ENCODE measurements around the gene SDK1.
"Not testable (repeated sequence)": the region's sequence is repeated elsewhere in the genome, so short reads cannot be mapped to it uniquely, and the experiment has no call there.

The SDK1 gene

DNA sequence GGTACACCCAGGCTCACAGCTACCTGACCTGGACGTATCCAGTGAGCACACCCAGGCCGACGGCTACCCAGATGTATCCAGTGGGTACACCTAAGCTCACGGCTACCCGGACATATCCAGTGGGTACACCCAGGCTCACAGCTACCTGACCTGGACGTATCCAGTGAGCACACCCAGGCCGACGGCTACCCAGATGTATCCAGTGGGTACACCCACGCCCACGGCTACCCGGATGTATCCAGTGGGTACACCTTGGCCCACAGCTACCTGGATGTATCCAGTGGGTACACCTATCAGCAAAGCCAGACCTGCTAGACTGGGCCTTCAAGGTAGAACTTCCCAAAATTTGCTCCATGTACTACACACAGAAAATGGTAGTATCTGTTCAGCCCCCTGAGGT is 662.7 kb downstream of the SDK1 start:
- DNase-seq, result not testable (repeated sequence)

DNA sequence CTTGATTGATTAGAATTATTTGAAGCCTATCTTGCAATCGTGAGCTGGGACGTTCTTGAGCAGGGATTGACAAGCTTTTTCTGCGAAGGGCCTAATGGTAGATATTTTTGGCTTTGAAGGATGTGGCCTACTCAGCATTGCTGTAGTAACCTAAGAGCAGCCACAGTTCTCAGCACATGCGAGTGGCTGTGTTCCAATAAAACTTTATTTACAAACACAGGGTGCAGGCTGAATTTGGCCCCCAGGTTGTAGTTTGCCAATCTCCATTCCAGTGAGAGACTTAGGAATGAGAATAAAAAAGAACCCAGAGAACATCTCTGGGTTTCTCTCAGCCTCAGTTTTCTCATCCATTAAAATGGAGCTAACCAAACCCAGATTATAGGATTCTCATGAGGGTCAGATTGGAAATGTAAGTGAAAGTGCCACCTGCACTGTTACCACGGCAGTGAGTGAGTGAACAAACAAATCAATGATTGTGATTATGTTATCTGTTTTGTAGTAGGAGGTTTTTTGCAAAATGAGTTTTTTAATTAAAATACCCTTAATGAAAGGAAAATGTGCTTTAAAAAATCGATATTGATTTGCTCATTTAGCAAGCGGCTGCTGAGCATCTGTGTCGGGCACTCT is 664.0 kb downstream of the SDK1 start:
- DNase-seq, result no peak

DNA sequence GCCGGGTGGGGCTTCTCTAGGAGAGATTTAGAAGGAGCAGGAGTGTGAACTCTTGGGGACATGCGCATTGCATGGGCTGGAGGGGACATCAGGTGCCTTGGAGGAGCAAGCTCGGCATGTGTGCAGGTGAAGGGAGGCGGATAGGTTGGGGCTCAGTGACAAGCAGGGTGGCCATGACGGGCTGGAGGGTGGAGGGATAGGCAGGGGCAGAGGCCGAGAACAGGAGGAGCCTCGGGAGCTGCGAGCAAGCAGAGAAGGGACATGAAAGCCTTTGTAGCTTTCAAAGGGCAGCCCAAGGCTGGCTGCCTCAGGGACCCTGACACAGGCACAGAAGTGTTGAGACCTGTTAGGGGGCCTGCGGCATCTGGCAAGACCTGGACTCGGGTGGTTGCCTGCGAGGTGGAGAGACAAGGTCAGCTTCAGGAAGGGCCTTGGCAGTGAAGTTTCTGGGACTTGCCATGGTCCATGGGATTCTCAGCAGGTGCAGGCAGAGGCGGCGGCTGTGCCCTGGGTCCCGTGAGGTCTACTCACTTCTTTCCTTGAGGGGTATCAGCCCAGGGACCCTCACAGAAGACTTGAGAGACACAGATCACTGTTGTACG is 664.8 kb downstream of the SDK1 start:
- no peak for DNase-seq

DNA sequence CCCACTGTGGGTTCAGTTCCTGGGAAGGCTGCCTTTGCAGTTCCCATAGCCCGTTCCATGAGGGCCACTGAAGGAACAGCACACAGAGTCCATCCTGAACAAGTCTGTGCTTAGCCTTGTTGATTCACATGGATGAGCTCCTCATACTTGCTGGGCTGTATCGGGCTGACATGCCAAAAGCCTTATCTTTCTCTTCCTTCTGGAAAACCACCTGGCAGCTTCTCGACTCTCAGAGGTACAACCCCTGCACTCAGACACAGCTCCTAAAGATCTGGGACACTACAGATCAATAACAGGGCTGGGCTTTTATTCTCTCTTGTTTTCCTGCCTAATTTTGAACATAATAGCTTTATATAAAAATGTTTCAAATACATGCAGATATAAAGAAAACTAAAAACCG is 667.2 kb downstream of the SDK1 start:
- no peak for DNase-seq

DNA sequence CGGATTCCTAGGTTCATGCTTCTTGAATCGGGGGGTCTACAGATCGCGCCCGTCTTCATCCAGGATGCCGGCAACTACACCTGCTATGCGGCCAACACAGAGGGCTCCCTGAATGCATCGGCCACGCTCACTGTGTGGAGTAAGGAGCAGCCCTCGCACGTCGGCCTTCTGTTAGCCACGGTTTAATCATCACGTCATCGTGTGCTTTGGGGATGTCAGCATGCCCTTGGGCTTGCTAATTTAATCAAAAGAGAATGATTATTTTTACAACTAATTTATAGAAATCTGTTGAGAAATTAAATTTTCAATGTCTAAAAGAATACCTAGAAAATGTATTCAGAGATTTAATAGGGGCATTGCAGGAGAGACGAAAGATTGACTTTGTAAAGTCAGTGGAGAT is 668.2 kb downstream of the SDK1 start:
- no peak for DNase-seq

DNA sequence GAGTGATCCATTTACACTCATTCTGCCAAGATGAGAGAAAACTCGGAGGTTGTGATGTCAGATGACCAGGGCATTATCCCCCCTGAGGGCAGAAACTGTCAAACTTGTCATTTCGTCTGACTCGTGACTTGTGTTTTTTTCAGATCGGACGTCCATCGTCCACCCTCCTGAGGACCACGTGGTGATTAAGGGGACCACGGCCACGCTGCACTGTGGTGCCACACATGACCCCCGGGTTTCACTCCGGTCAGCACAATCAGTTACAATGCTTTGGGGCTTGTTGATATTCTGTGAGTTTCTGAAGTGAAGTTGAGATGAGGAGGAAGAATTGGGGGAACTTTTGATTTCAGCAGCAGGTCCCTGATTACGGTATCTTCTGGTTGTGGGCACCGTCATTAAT is 670.3 kb downstream of the SDK1 start:
- DNase-seq, result no peak

DNA sequence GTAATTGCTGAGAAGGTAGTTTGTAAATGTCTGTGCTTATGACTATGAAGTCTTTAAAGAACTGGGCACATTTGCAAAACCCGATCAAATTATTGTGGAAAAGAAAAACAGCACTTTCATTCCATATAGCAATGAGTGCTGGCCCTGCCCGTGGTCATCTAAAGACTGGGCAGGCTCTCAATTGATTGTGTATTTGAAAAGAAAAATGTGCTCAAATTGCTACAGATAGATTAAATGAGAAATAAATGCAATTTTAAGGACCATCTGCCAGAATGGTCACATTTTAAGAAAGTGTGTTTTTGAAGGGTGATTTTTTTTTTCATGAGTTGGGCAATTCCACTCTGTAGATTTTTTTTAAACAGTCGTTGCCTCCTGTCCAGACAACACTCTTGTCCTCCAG is 672.2 kb downstream of the SDK1 start:
- no peak for DNase-seq

DNA sequence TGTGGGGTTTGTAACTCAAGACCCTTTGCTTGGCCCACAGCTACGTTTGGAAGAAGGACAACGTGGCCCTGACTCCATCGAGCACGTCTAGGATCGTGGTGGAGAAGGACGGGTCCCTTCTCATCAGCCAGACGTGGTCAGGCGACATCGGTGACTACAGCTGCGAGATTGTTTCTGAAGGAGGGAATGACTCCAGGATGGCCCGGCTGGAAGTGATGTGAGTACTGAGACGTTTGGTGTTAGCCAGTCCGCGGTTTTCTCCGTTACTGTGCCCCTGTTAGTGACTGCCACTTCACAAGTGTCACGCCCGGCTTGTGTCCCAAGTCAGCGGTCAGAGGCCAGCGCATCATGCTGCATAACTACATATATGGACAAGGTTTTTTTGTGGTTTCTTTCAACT is 673.3 kb downstream of the SDK1 start:
- no peak for DNase-seq

DNA sequence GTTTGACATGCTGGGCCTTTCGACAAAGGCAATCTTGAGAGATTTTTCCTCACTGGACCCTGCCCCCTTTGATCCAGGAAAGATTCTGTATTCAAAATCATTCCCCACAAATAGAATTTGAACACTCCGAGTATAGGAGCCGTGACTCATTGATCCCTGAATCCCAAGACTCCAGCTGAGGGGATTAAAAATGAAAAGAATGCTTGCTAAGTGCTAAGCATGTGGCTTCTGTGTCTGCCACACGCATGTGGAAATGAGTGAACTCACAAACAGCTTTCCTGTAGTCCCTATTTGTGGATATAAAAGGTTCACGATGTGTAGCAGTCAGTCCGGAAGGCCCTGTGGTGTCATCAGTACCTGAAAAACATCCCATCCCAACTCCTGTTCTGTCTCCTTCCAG is 674.3 kb downstream of the SDK1 start:
- no peak for DNase-seq

DNA sequence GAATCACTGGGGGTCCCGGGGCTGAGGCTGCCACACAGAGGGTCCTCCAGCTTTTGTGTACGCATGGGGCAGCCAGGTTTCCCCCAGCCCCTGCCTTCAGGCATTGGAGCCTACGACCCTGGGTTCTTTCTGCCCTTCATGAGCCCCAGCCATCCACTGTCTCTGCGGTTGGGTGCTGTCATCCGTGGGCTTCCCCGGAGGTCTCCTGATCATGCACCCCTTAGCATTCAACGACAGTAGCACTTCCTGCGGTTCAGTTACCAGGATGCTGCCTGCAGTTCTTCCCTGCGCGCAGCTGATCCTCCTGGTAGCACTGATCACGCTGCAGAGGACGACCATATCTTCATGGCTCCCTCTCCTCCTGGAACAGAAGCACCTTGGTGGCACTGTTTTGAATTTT is 676.3 kb downstream of the SDK1 start:
- DNase-seq, result no peak

DNA sequence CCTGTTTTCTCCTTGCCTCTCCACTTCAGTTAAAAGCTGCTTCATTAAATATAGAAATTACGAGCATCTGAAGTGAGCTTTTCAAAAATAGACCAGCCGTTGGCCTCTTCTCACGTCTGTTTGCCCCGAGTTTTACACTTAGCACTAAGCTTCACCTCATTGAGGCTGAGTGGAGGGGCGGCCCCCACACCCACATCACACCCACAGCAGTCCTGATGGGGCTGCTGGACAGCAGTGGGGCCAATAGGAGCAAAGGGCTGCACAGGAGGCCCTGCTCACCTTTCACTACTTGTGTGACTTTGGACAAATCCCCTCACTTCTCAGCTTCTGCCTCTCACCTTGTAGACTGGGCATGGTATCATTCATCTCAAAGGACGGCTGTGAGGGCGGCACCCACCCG is 677.8 kb downstream of the SDK1 start:
- DNase-seq, result no peak

DNA sequence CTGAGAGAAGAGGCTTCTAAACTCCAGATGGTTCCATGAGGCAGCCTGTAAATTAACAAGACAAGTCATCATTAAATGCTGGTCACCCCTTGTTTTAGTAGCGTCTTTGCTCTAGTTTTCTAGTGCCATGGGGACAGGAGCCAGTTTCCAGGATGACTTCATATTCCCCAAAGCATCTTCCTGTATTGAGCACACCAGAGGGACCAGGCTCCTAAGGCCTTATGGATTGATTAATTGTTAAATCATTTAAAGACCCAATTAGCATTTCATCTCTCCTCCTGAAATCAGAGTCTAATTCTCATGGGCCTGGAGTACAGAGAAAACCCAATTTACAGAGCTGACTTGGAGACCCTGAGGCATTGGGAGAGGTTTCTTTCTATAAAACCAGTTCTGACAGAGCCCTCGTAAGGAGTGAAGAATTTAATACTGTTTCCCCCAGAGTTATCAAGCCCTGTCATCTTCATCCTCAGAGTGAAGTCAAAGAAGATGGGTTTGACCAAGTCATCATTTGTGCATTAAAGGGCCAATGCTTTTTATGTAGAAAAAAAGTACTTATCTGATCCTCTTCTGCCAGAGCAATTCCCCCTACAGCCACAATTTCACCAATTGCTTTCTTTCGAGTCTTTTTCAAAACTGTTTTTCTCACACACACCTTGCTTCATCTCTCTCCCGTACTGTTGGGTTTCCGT is 678.7 kb downstream of the SDK1 start:
- DNase-seq, result no peak

DNA sequence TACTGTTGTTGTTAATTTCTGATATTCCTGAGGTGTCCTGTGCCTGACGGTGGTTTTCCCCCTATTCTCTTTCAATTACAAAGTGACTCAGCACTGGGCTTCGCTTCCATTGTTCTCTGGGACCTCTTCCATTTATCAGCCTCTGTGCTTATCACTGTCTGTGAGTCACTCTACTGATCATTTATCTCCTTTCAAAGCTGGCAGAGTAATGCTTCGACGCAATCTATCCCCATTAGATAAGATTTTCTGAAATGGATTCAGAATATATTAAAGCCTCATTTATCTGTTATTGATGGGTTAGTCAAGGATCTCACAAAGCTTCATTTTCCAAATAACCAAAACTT is 679.2 kb downstream of the SDK1 start:
- no peak for DNase-seq

DNA sequence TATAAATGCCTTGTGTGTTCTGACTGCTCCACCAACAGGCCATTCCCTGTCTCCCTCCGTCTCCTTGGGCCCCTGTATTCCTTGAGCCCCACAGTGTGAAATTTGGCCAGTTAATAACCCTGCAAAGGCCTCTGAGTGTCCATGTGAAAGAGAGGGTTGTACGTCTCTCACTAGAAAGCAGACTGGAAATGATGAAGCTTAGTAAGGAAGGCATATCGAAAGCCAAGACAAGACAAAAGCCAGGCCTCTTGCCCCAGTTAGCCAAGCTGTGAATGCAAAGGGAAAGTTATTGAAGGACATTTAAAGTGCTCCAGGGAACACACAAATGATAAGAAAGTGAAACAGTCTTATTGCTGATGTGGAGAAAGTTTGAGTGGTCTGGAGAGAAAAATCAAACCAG is 680.2 kb downstream of the SDK1 start:
- DNase-seq, result no peak

DNA sequence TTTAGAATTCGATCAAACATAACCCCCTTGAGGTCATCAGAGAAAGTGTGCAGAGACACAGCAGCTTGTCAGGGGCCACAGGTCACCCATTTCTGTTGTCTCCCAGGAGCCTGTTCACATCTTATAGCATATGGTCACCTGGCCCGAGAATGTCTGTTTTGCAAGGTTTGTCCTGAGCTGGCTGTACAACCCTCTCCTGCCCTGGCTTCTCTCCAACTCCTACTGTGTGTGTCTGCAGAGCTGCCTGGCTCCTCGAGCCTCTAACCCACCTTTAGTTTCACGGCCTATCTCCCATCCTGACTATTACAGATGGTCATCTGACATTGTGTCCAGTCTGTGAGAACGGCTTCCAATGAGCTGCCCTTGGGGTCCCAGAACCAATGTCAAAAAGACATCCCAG is 683.4 kb downstream of the SDK1 start:
- no peak for DNase-seq

DNA sequence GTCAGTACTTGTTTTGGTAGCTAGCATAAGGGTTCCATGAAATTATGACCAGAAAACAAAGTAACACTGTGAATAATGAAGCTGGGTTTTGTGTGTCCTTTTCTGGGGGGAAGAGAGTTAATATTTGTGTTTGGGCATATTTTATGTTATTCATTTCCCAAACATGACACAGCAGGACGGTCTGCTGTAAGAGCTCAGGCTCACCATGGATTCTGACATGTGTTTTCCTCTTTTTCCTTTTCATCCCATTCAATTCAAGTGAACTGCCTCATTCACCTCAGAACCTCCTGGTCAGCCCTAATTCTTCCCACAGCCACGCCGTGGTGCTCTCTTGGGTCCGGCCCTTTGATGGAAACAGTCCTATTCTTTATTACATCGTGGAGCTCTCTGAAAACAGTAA is 685.9 kb downstream of the SDK1 start:
- DNase-seq, result no peak

DNA sequence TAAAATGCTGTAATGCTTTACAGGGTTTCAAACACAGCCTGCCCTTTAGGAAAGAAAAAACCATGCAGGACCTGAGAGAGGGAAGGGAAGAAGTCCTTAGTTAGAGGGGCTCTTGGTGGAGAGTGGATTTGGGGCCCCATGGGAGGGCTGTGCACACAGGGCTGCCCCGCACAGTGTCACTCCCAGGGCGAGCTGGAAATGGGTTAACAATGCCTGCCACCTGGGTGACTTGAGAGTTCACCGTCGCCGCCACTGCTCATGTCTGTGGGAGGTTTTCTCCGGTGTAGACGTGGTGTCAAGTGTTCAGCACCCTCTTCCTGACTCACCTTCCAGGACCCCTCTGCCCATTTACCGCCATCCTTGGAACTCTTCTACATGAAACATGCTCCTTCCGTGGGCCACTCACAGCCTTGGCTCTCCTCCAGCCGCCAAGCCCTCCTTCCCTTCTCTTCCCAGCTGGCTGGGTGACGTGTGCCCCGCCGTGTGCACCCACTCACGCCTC is 686.4 kb downstream of the SDK1 start:
- no peak for DNase-seq

DNA sequence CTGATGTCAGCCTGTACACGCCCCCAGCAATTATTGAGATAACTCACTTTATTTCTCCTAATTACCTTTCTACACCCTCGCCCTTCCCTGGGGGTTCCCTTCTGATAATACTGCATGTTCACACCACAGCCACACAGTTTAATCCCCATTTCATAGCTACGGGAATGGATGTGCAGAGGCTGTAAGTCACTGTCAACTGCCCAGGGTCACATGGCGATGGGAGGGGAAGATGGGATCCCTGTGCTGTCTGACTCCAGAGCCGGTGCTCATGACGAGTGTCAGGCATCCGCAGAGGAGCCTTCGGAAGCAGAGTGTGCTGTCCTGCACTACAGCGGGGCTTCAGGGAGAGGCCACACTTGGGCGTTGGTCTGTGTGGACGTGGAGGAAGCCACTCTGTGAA is 688.7 kb downstream of the SDK1 start:
- DNase-seq, result no peak

DNA sequence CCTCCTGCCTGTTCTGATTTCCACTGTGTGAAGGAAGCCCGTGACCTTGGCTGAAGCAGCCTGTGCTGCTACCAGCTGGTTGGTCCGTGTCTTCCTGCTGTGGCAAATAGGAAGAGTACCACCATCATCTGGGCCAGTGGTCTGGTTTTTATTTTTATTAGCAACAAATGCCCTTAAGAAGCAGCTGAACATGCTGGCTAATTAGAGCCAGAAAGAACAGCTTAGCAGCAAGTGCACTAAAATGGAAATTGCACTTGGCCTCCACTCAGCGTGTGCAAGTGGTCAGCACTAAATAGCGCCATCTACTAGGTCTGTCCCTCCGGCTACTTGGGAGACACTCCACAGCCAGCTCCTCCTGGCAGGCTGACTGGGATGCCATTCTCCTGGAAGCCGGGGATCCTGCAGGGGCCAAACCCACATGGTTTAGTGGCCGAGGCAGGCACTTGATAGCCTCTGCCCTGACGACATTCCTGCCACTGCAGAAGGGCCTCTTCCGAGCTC is 690.7 kb downstream of the SDK1 start:
- DNase-seq, result no peak

DNA sequence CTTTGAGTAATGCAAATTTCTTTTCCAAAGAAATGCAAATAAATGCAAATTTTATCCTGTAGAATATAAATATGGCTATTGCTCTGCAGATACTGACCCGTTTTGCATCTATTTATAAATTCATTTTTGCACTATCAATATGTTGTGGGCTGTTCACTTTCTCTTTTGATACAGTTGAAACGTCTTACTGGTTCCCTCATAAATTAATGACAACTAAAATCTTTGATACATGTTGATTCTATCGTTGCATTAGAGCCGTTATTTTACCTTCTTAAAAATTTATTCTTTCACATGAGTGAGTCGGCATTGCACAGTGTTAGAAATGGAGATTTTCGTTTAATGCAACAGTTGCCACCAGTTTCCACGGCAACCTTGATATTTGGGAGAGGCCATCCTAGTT is 691.8 kb downstream of the SDK1 start:
- no peak for DNase-seq

DNA sequence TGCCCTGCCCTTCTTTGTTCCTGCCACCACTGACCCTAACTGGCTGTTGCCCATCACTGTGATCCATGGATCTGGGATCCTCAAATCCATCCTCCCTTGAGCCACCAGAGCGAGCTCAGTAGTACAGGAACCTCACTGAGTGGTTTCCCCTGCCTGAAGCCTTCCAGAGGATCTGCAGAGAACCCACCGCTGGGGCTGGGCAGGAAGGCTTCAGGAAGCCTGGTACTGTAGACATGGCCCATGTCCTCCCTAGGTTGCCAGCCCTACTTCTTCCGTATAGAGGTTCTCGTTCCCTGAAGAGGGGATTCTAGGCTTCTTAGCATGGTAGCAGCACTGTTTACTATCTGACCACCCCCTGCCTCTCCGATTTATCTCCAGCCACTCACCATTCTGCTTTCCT is 693.7 kb downstream of the SDK1 start:
- no peak for DNase-seq

DNA sequence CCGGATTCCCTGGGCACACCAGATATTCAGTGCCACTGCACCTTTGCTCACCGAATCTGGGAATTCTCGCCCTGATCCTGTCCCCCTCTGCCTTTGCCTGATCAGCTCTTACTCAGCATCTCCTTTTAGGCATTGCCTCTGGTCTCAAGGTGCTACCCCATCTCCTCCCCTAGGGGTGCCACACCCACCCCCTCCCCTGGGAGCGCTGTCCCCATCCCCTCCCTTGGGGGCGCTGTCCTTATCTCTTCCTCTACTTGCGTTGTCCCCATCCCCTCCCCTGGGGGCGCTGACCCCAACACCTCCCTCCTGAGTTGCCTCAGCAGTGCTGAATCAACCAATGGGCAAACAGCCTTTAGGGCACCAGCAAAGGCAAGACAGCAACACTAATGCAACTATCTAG is 694.1 kb downstream of the SDK1 start:
- no peak for DNase-seq

DNA sequence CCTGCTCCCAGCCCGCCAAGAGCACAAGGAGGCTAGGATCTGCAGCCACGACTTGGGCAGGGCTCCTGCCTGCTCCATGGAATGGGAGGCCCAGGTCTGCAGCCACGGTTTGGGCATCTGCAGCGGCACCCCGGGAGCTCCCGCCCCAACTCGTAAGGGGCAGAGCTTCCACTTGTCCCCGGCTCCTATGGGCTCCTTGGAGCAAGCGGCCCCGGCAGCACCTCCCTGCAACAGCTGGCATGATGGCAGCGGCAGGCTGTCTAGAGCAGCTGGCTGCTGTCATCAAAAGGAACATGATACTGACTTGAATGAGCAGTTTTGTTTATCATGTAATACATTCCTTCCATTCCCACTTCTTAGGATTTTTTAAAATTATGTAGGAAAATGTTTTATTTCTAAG is 697.0 kb downstream of the SDK1 start:
- DNase-seq, result no peak

DNA sequence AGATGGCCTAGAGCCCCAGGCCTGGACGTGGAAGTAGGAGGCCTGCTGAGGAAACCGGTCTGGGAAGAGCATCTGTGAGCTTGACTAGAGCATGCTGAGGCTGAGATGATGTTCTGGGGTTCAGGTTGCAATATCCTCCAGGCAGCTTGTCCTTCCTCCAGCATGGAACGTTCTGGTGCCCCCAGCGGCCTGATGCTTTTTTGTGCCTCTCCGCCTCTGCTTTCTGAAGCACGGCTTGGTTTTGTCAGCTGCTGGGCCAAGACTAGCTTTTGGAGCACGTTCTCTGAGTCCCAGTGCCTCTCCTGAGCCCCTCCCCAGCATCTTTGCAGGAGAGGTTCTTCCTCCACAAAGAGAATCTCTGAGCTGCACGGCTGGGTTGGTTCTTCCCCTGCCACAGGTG is 699.1 kb downstream of the SDK1 start:
- no peak for DNase-seq
